Posterior cingulate gyrus (tissue), 11 donors: ENCODE results near the gene RASGRF2.
"Not testable (repeated sequence)": the region's sequence is repeated elsewhere in the genome, so short reads cannot be mapped to it uniquely, and the experiment has no call there.

Experiments used
- DNase-seq, 10 donors: peaks; one replicate each; pipeline versions ENCODE4 v3.0.0 to v3.0.0-alpha.2; 2020 to 2021; ENCODE audit warnings: mixed read lengths in 3 of 10
- intact Hi-C: fragments of 100-400 bp; cut with DNase I; formaldehyde crosslinking; loops from one replicate; pipeline ENCODE4 v1.15.1; 2023

The RASGRF2 gene

DNA sequence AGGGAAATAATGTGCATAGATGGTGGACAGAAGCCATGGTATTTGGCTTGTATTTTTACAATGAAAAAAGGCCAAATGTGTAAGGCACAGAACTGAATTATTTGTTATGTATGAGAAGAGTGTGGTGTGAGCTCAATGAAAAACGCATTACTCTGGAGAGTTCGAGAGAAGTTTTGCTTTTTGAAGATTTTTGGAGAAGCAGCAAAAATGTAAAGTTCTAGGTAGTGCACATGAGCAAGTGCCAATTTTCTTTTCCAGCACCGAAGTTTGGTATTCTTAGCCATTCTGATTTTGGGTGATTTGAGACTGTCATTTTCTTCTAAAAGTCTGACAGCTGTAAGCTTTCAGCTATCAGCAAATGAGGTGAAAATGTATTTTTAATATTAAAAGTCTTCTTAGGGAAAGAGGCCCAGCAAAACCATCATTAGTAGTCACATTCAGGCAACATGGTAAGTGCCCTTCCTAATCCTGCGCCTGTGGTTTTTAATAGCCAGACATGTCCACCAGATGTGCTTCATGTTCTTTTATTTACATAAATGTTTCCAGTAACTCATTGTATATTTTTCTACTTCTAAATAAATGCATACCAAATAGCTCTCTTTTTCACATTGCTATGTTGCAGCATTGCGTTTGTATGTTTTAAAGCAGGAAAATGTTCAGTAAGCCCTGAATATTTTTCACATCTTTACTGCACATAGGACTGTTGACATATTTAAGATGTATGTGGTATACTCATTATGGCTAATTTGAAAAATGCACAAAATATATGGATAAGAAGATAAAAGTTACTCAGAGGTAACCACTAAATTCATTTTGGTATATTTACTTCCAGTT, 50.4 kb downstream of the RASGRF2 start:
- intact Hi-C loops = no loop called here

DNA sequence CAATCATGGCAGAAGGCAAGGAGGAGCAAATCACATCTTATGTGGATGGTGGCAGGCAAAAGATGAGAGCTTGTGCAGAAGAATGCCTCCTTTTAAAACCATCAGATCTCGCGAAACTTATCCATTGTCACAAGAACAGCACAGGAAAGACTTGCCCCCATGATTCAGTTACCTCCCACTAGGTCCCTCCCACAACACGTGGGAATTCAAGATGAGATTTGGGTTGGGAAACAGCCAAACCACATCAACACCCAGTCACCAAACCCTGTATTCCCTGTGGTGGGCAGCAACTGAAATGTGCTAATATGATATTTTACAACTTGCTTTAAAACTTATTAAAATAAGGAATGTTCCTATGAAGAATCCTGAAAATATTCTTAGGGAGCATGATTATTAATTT, 54.2 kb downstream of the RASGRF2 start:
- intact Hi-C loops = no loop called here

More for the DNA sequence above, 50.4 kb downstream of the RASGRF2 start:
- no peak for DNase-seq

DNA sequence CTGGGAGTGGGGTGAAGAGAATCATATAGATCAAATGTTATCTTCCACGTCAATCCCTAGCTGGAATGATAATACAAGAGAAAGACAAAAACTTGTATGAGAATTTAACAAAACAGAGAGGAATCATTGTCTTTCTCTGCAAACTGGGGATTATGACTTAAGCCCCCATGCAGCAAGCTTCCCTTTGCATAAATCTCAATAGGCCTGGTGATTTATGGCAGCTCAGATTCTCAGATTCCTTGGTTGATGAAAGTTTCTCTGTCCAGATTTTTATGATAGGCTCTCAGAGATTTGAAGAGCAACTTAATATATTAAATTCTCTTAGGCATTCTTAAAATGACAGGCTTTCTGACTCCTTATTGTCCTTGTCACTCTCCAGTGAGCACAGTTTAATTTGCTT, 56.0 kb downstream of the RASGRF2 start:
- intact Hi-C loops = no loop called here
- no peak for DNase-seq

More for the DNA sequence above, 54.2 kb downstream of the RASGRF2 start:
- DNase-seq = no peak

DNA sequence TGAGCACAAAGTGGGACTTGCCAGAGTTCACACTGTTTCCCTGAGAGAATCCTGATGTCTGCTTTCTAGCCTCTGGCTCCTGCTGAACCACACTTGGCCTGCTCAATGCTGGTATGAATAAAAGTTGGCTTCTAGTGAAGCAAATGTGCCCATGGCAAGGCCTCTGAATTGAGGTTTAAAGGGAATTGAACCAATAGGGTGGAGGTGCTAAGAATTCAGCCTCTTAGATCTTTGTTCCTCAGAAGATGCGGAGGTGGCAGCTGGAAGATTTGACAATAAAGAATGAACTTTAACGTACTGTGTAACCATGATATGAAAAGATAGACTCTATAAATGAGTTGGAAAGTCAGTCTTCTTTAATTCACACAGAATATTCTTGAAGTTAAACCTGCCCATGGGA, 57.2 kb downstream of the RASGRF2 start:
- intact Hi-C loops = no loop called here
- DNase-seq = no peak

DNA sequence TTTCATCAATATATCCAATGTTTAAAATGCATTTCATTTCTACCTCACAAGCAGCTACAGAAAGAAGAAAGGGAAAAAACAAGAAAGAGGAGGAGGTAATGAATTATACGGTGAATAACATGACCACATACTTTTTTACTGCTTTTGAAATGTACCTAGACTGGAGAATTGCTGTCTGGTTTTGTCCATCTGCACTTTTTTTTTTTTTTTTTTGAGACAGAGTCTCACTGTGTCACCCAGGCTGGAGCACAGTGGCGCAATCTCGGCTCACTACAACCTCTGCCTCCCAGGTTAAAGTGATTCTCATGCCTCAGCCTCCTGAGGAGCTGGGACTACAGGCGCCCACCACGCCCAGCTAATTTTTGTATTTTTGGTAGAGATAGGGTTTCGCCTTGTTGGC, 58.4 kb downstream of the RASGRF2 start:
- intact Hi-C loops, DNase-seq: not testable (repeated sequence)

DNA sequence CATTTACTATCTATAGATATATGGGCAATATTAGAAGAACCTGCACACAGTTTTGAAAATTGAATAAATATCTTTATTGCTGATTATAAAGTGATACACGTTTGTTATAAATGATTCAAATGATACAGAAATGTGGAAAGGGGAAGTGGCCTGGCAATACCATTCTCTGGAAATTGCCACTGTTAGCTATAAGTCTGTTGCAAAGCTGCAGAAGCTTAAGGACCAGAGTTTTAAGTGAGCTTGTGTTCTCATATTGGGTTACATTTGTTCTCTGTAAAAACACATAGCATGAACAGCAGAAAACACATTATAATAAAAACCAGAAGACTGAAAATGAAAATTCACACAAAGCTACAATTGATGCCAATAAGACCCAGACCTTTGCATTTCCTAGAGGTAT, 59.6 kb downstream of the RASGRF2 start:
- DNase-seq = no peak
- intact Hi-C loops = no loop called here

DNA sequence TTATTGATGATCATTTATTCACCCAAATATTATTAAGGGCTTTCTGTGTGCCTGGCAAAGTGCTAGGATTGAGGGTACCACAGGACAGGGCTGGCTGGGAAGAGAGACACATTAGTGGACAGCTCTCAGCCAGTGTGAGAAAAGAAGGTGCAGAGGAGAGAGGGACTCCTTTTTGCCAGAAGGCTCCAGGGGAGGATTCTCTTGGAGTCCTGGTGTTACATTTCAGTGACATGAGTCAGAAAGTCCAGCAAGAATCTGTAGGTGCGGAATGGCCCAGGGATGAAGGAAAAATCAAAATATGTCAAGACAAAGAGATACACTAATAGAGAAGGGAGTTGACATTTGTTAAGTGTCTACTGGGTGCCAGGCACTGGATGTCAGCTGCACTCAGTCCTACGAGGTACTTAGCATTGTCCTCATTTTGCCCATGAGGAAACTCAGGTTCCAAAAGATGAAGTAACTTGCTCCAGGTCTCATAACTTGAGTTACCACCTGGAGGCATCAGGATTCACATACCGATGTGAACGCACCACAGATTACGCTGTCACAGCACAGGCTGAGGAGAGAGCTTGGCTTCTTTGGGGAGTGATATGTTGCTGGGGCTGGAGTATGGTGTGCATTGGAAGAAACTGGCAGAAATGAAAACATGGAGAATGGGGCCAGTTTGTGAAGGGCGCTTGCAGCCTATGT, 60.5 kb downstream of the RASGRF2 start:
- no peak for DNase-seq
- intact Hi-C loops = no loop called here

DNA sequence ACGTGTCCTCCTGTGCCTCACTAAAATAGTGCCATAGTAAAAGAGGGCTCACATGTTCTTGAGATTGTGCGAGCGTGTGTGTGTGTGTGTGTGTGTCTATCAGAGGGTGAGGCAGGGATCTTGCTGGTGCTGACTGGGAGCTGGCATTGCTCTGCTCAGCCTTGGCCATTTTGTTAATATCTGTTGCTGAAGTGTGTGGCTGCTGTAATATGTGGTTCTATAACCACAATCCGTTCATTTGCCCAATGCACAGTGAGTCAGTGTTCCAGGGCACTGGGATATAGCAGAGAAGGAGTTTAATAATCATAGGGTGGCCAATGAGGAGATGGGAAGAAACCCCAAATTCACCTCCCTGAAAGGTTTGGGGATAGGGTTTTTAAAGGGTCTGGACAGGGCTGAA, 61.3 kb downstream of the RASGRF2 start:
- intact Hi-C loops = no loop called here
- no peak for DNase-seq

DNA sequence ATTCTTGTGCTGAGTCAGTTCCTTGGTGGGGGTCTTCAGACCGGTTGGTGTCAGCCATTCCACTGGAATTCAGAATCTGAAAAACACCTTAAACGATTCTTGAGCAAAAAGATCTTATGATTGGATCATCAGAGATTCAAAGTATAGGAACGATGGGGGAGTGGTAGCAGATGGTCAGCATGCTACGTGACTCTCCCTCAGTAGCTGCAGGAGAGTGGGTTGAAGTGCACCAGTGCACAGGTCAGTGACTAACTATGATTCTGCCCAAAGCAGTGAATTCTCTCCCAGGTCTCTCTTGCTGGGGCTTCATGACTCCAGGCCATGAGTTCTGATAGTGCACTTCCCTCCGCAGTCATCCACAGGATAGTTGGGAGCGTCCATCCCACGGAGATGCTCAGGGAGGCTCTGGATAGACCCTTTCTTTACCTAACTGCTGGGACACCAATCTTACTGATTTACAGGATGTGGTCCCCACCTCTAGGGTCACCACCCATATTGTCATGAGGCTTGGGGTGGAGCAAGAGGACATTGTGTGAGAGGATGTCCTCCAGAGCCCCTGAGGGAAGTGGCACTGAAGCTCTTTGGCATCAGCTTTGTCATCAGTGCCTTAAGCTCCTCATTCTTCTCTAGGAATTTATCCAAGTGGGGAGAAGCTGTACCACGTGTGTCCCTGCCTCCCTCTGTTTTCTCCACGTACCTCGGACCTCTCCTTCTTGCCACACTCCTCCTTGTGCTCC, 62.0 kb downstream of the RASGRF2 start:
- intact Hi-C loops = no loop called here

DNA sequence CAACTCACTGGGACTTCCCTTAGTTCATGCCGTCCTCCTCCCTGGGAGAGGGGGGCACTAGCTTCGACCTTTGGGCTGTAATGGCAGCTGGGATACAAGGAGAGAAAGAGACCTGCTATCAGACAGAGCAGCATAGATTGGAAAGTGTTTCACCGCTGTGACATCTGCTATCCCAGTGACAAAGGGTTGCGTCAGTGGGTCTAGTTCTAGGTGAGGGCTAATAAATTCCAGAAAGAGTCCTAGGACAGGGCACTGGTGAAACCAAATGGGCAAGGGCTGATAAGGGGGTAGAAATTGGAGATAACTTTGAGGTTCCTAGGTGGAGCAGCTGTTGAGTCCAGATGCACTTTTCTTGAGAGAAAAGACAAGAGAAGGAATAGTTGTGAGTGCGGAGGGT, 62.5 kb downstream of the RASGRF2 start:
- intact Hi-C loops = no loop called here
- DNase-seq = no peak

More for the DNA sequence above, 62.0 kb downstream of the RASGRF2 start:
- DNase-seq = no peak

DNA sequence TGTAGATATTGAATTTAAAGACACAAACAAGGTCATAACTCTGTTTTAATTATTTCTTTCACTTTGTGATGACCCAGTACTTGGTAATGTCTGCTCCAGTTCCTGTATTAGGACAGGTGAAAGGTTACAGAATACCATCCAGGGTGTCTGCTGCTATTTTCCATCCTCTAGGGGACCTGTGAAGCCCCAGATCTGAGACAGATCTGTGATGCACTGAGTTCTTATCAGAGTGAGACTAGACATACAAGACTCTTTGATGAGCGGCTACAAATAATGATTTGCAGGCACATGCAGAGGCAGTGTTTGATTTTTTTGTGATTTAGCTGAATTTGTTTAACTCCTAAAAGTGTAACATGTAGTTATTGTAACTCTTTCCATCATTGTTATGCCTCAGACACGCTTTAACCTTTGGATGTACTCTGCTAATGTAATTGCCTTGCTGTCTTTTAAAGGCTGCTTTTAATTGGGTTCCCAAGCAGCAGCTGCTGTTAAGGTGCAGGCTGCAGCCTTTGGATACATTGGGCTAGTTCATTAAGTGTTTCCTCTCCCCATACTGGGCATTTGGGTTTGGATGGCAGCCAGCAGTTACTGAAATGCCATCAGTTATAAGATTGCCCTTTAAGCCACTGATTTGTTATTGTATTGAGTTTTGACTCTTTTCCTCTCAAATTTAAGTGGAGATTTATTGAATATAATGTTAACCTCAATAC, 63.3 kb downstream of the RASGRF2 start:
- intact Hi-C loops = no loop called here
- DNase-seq = no peak

DNA sequence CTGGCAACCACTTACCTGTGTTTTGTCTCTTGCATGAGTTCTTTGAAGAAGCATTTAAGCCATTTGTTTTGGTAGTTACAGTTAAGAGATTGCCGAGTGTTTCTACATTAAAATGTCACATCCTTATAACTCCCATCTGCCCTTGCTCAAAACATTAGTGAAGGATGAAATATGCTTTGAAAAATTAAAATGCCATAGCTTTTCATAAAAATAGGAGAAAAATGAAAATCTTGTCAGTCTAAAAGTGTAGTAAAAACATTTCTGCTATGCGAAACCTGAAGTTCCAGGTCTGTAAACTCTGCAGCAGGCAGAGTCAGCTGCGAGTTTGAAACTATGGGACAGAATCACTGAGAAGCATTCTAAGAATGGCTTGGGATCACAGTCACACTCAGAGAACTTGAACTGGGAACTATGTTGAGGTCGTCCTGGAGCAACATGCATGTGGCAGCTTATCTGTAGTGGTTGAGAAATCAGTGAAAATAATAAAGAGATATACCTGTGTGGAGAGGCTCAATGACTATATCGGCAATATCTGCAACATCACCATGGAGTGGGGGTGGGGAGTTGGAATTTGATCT, 67.4 kb downstream of the RASGRF2 start:
- DNase-seq = no peak
- intact Hi-C loops = no loop called here

DNA sequence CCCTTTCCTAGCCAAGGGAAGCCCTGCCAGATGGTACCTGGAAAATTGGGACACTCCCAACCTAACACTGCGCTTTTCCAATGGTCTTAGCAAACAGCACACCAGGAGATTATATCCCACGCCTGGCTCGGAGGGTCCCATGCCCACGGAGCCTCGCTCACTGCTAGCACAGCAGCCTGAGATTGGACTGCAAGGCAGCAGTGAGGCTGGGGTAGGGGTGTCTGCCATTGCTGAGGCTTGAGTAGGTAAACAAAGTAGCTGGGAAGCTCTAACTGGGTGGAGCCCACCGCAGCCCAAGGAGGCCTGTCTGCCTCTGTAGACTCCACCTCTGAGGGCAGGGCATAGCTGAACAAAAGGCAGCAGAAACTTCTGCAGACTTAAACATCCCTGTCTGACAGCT, 68.7 kb downstream of the RASGRF2 start:
- intact Hi-C loops = not testable (repeated sequence)

DNA sequence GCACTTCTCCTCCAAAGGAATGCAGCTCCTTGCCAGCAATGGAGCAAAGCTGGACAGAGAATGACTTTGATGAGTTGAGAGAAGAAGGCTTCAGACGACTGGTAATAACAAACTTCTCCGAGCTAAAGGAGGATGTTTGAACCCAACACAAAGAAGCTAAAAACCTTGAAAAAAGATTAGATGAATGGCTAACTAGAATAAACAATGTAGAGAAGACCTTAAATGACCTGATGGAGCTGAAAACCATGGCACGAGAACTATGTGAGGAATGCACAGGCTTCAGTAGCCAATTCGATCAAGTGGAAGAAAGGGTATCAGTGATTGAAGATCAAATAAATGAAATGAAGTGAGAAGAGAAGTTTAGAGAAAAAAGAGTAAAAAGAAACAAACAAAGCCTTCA, 69.6 kb downstream of the RASGRF2 start:
- DNase-seq, intact Hi-C loops: not testable (repeated sequence)

More for the DNA sequence above, 68.7 kb downstream of the RASGRF2 start:
- not testable (repeated sequence) for DNase-seq

DNA sequence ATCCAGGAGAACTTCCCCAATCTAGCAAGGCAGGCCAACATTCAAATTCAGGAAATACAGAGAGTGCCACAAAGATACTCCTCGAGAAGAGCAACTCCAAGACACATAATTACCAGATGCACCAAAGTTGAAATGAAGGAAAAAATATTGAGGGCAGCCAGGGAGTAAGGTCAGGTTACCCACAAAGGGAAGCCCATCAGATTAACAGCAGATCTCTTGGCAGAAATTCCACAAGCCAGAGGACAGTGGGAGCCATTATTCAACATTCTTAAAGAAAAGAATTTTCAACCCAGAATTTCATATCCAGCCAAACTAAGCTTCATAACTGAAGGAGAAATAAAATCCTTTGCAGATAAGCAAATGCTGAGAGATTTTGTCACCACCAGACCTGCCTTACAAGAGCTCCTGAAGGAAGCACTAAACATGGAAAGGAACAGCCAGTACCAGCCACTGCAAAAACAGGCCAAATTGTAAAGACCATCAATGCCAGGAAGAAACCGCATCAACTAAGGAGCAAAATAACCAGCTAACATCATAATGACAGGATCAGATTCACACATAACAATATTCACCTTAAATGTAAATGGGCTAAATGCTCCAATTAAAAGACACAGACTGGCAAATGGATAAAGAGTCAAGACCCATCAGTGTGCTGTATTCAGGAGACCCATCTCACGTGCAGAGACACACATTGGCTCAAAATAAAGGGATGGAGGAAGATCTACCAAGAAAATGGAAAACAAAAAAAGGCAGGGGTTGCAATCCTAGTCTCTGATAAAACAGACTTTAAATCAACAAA, 70.3 kb downstream of the RASGRF2 start:
- intact Hi-C loops, DNase-seq: not testable (repeated sequence)

DNA sequence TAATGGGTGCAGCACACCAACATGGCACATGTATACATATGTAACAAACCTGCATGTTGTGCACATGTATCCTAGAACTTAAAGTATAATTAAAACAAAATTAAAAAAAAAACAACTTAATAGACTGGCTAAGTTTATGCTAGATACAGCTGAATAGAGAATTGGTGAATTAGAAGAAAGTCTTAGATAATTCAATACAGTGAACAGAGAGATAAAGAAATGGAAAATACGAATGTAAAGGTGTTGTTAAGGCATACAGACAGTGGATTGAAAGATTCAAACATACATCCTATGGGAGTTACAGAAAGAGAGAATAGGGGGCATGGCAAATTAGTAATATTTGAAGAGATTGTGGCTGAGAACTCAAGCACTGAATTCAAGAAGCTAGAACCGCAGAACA, 75.4 kb downstream of the RASGRF2 start:
- DNase-seq = no peak
- intact Hi-C loops = no loop called here

DNA sequence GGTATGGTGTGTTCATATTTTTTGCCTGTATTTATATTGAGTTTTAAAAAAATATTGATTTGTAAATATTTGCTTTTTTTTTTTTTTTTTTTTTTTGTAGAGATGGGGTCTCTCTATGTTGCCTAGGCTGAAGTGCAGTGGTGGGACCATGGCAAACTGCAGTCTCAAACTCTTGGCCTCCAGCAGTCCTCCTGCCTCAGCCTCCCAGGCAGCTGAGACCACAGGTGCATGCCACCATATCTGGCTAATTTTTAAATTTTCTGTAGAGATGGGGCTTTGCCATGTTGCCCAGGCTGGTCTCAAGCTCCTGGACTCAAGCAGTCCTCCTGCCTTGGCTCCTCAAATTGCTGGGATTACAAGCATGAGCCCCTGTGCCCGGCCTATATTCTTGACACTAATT, 78.3 kb downstream of the RASGRF2 start:
- peak in 1 of 10 donors; percentile 52 for DNase-seq
- intact Hi-C loops = no loop called here

DNA sequence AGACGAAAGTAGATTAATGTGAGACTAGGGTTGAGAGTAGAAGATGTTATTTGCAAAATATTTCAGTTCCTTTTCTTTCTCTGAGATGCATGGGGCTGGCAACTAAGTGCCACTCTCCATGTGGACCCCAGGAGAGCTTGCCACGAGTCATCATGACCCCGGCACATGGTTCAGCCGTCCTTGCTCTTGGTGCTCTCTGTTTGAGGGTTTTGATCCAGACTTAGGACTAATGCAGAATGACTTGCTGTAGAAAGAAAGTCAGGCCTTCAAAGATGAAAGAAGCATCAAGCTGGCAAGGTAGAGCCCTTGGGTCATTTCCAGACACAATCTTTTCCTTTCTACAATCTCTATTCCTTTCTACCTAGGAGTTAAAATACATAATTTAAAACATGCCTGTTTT, 84.7 kb downstream of the RASGRF2 start:
- no peak for DNase-seq
- intact Hi-C loops = no loop called here

DNA sequence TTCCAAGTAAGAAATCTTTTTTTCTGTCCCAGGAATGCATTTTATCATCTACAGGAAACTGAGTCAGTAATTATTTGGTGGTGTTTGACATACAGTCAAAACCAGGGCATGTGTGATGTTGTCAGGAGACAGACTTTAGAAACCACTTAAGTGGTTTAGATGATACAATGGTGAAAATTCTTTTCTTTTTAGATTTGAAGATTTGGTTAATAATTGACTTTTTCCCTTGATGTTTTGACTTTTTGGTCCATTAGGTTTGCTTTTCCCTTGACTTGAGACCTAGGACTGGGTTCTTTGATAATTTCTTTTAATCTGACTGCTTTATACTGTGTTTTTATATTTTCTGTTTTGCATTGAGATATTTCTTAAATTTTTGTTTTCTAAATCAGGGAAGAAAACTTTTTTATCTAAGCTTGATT, 85.2 kb downstream of the RASGRF2 start:
- no peak for DNase-seq
- intact Hi-C loops = no loop called here
